ENCODE measurements around the gene PEX10. TPM values are rescaled to one million over a fixed set of nuclear protein-coding genes. Genes with fewer than 3 reads are reported as not detected.

PEX10 gene
- total and polyA plus RNA-seq, 4 donors: 6.2 to 16.4 (median 11.8) TPM

GRCh38 chr1:2407991-2408275, 4.4 kb downstream of the PEX10 start:
- TF ChIP-seq RXRA (IDR thresholded peaks at IDR 0.05) (no peak), TAF1 (conservative IDR thresholded peaks at IDR 0.05) (no peak), SP1 (IDR thresholded peaks at IDR 0.05) (no peak), FOXA1 (IDR thresholded peaks at IDR 0.05) (no peak), JUND (IDR thresholded peaks at IDR 0.05) (no peak), HNF4G (IDR thresholded peaks at IDR 0.05) (no peak), ATF3 (IDR thresholded peaks at IDR 0.05) (no peak), CTCF (IDR thresholded peaks at IDR 0.05; ENCODE audit: low read depth, low read length, missing input control) (no peak), ZBTB33 (IDR thresholded peaks at IDR 0.05) (no peak), EGR1 (IDR thresholded peaks at IDR 0.05; ENCODE audit: low read depth in 2 of 2) (no peak), GABPA (IDR thresholded peaks at IDR 0.05 in 1 of 2, conservative IDR thresholded peaks at IDR 0.05 in 1 of 2) (no peak)
- no peak for DNase-seq (ENCODE audit: low spot score)
- Histone ChIP-seq H3K36me3 (ENCODE audit: control insufficient read depth in 4 of 4, insufficient read depth in 3 of 4, low read depth in 1 of 4, low read length in 3 of 4) (peaks cover 3 to 27% (median 15%) of the 10 kb centered on the region in 4 donors), H3K9ac (ENCODE audit: low read depth in 1 of 2, low read length in 2 of 2) (no peak overlapping the region), H3K27ac (ENCODE audit: low read depth in 1 of 2, low read length in 2 of 2) (no peak overlapping the region), H3K4me1 (ENCODE audit: control insufficient read depth in 4 of 4, insufficient read depth in 4 of 4, low read length in 3 of 4) (peaks cover 9 to 60% (median 49%) of the 10 kb centered on the region in 4 donors), H3K27me3 (ENCODE audit: control insufficient read depth in 4 of 4, insufficient read depth in 4 of 4, low read length in 3 of 4) (no peaks in the 10 kb centered on the region), H3K4me3 (ENCODE audit: low read depth in 1 of 3, low read length in 3 of 3) (no peak overlapping the region), H3K9me3 (ENCODE audit: control insufficient read depth in 4 of 4, low read length in 3 of 4) (no peaks in the 10 kb centered on the region)
- 92% methylated on average over 8 of the region's 8 CpGs for WGBS

GRCh38 chr1:2407166-2407990, 5.0 kb downstream of the PEX10 start:
- DNase-seq (ENCODE audit: low spot score): no peak
- 63% methylated on average over 25 of the region's 25 CpGs for WGBS
- H3K27ac ChIP-seq (ENCODE audit: low read depth in 1 of 2, low read length in 2 of 2): peak overlapping the region in 1 of 2 donors; percentile 6
- no peak overlapping the region for H3K4me3 ChIP-seq (ENCODE audit: low read depth in 1 of 3, low read length in 3 of 3)
- H3K27me3 ChIP-seq (ENCODE audit: control insufficient read depth in 4 of 4, insufficient read depth in 4 of 4, low read length in 3 of 4): no peaks in the 10 kb centered on the region
- H3K9me3 ChIP-seq (ENCODE audit: control insufficient read depth in 4 of 4, low read length in 3 of 4): no peaks in the 10 kb centered on the region
- H3K4me1 ChIP-seq (ENCODE audit: control insufficient read depth in 4 of 4, insufficient read depth in 4 of 4, low read length in 3 of 4): peaks cover 9 to 58% (median 48%) of the 10 kb centered on the region in 4 donors
- H3K36me3 ChIP-seq (ENCODE audit: control insufficient read depth in 4 of 4, insufficient read depth in 3 of 4, low read depth in 1 of 4, low read length in 3 of 4): peaks cover 6 to 33% (median 16%) of the 10 kb centered on the region in 4 donors
- TF ChIP-seq JUND (IDR thresholded peaks at IDR 0.05) (no peak), MAX (IDR thresholded peaks at IDR 0.05) (no peak), NR2F2 (IDR thresholded peaks at IDR 0.05) (no peak), RXRA (IDR thresholded peaks at IDR 0.05) (no peak), ATF3 (IDR thresholded peaks at IDR 0.05) (no peak), ZBTB33 (IDR thresholded peaks at IDR 0.05) (no peak), EGR1 (IDR thresholded peaks at IDR 0.05; ENCODE audit: low read depth in 2 of 2) (no peak), CTCF (IDR thresholded peaks at IDR 0.05; ENCODE audit: low read depth, low read length, missing input control) (no peak)
- no peak overlapping the region for H3K9ac ChIP-seq (ENCODE audit: low read depth in 1 of 2, low read length in 2 of 2)
